ENCODE measurements around the gene OR10G3.

Gene OR10G3

DNA sequence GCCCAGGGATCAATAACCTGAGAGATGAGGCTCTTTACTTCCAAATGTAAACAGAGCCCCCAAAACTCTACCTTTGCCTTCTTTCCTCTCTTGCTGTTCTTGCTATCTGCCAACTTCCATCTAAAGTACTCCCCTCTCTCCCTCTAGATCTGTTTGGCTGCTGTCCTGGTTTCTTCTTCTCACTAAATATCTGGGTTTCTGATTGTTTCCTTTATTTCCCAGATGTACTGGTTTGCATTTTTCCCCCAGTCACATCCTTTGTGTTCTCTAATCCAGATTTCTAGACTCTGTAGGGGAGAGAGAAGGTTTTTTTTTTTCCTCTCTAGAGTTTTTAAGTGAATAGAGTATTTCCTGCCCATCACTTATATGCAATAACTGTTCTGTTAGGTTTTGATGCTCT, 46.6 kb downstream of the OR10G3 start:
- no peak overlapping the region for H3K27ac ChIP-seq
- TF ChIP-seq CTCF (conservative IDR thresholded peaks at IDR 0.05) (no peak), ZFX (IDR thresholded peaks at IDR 0.05) (no peak)

GRCh38 chr14:21529515-21529914, 50.4 kb downstream of the OR10G3 start:
- no peak overlapping the region for H3K27ac ChIP-seq

DNA sequence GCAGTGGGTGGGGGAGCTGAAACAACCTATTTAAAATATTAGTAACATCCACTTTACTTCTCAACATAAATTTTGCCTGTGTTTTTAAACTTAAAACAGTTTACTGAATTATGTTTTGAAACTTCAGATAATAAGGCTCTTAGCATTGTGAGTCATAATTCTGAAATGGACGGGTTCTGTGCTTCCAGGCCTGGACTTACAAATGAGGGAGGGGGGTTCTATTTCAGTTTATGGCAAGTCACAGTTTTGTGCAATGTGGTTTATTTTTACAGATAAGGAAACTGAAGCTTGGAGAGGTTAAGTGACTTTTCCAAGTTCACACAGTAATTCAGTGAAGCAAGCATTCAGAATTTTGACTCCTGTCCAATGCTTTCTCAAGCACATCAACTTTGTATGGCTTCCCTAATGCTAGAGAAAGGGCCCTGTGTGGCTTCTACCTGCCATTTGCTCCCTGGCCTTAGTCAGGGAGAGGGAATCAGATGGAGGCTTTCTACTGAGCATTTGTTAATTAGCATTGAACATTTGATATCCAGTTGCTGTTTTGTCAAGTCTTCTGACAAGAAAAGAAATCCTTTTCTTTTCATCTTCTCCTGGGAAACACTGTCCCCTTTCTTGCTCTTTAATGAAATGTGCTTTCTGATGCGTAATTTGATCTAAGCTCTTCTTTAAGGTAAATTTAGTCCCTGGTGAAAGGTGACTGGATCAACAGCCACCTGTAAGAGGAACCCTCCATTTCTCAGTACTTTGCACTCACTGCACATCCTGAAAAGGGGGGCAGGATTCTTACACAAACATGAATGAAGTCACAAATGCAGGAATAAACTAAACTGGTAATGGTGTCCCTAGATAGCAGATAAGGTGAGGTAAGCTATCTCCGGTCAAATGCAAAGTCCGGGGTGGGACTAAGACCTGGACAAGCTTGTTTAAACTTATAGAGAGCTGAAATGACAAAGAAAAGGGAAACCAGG, 51.2 kb downstream of the OR10G3 start:
- no peak overlapping the region for H3K27ac ChIP-seq

More at GRCh38 chr14:21529515-21529914, 50.4 kb downstream of the OR10G3 start:
- TF ChIP-seq ZFX (IDR thresholded peaks at IDR 0.05) (no peak), CTCF (conservative IDR thresholded peaks at IDR 0.05) (no peak)

GRCh38 chr14:21527318-21527679, 52.6 kb downstream of the OR10G3 start:
- no peak for TF ChIP-seq ZFX (IDR thresholded peaks at IDR 0.05)
- no peak for TF ChIP-seq CTCF (conservative IDR thresholded peaks at IDR 0.05)
- H3K27ac ChIP-seq = no peak overlapping the region

More for the DNA sequence above, 51.2 kb downstream of the OR10G3 start:
- TF ChIP-seq CTCF (conservative IDR thresholded peaks at IDR 0.05) (no peak), ZFX (IDR thresholded peaks at IDR 0.05) (no peak)

- H3K27ac ChIP-seq = peak overlapping the region; percentile 63; the same call in 1 of the 2 replicates
- TF ChIP-seq CTCF (conservative IDR thresholded peaks at IDR 0.05) (no peak), ZFX (IDR thresholded peaks at IDR 0.05) (no peak)
Measured at GRCh38 chr14:21526672-21527317, 53.1 kb downstream of the OR10G3 start.

GRCh38 chr14:21525962-21526671, 53.8 kb downstream of the OR10G3 start, which contains the start of gene SALL2:
Gene SALL2, minus strand, starts transcription at chr14:21526346. Its CDS starts 219 bp downstream, at chr14:21526127.
- H3K27ac ChIP-seq = peak within 1 kb of the TSS; percentile 63
- TF ChIP-seq CTCF (conservative IDR thresholded peaks at IDR 0.05) (no peak), ZFX (IDR thresholded peaks at IDR 0.05) (no peak)

Data from C4-2B (cell line).